ENCODE results near the gene BIRC6.

DNA sequence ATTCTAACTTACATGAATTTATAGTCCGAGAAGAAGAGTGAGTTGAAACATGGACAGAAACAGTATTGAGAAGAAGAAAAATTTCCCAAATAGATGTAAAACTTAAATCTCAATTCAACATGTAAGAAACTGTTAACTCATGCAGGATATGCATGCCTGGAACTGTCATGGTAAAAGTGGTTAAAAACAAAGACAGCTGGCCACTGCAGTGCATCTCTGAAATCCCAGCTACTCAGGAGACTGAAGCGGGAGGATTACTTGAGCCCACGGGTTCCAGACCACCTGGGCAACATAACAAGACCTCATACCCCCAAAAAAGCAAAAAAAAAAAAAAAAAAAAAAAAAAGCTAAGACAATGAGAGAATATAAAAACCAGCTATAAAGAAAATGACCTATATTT, 178.0 kb downstream of the BIRC6 start:
- no peak for TF ChIP-seq CTCF (conservative IDR thresholded peaks at IDR 0.05; ENCODE audit: low read length)
- TF ChIP-seq EZH2phosphoT487 (IDR thresholded peaks at IDR 0.05; ENCODE audit: borderline replicate concordance), result no peak
